OCI-LY3 (cell line): ENCODE data around the gene RHOF.
"Not testable (repeated sequence)": the region's sequence is repeated elsewhere in the genome, so short reads cannot be mapped to it uniquely, and the experiment has no call there.

Experiments
- H2AFZ ChIP-seq: fragments of 200-600, 300-600 bp; shearing (Covaris generic); 2 replicates; pipeline ENCODE4 v1.6.0; 2014; ENCODE audit warnings: antibody characterized with exemption, low read depth, low read length
- H3K27ac ChIP-seq: fragments of 200-600, 300-600 bp; sonication (generic); 2 replicates; pipeline ENCODE4 v1.5.1; 2014; ENCODE audit warnings: mild to moderate bottlenecking, low read length, moderate library complexity, mixed read lengths
- H3K27me3 ChIP-seq: fragments of 200-600, 300-600 bp; sonication (generic); 2 replicates; pipeline ENCODE4 v1.6.1; 2014; ENCODE audit warnings: low read depth, low read length, mixed read lengths
- H3K36me3 ChIP-seq: fragments of 200-600, 300-600 bp; sonication (generic); replicated peaks from 2 replicates; pipeline ENCODE3; 2014; ENCODE audit warnings: low read depth, low read length, mixed read lengths
- H3K4me1 ChIP-seq: fragments of 300-600, 200-600 bp; sonication (generic); 2 replicates; pipeline ENCODE4 v1.6.1; 2014; ENCODE audit warnings: low read length, mixed read lengths
- H3K4me2 ChIP-seq: fragments of 200-600, 300-600 bp; sonication (generic); 2 replicates; pipeline ENCODE4 v1.6.1; 2014; ENCODE audit warnings: low read length, mixed read lengths
- H3K4me3 ChIP-seq: fragments of 300-600, 200-600 bp; sonication (generic); 2 replicates; pipeline ENCODE4 v1.5.1; 2014; ENCODE audit warnings: antibody characterized with exemption, mild to moderate bottlenecking, low read length, moderate library complexity
- H3K79me2 ChIP-seq: fragments of 300-600, 200-600 bp; shearing (Covaris generic); 2 replicates; pipeline ENCODE4 v1.6.1; 2014; ENCODE audit warnings: mild to moderate bottlenecking, low read length, mixed read lengths
- H3K9ac ChIP-seq: fragments of 300-600, 200-600 bp; shearing (Covaris generic); 2 replicates; pipeline ENCODE4 v1.6.0; 2014; ENCODE audit warnings: mild to moderate bottlenecking, low read length, moderate library complexity
- H3K9me3 ChIP-seq: fragments of 200-600, 300-600 bp; shearing (Covaris generic); 2 replicates; pipeline ENCODE4 v1.6.1; 2014; ENCODE audit warnings: low read length, mixed read lengths; ENCODE audit not compliant: insufficient read depth
- H4K20me1 ChIP-seq: fragments of 200-600, 300-600 bp; sonication (generic); 2 replicates; pipeline ENCODE4 v1.6.1; 2016; ENCODE audit warnings: low read length, mixed read lengths; ENCODE audit not compliant: insufficient read depth
- EZH2phosphoT487 ChIP-seq: fragments of 200-600 bp; shearing (Covaris generic); IDR thresholded peaks from 2 replicates; pipeline ENCODE4 v1.6.1; 2018; ENCODE audit warnings: antibody characterized with exemption, mixed run types, low read depth
- TF ChIP-seq, protein P1 (sequence below): fragments of 200-600, 300-600 bp; sonication (generic); IDR thresholded peaks from 2 replicates; pipeline ENCODE4 v1.5.1; 2014; ENCODE audit warnings: antibody characterized with exemption, low read length, low read depth

Gene RHOF

GRCh38 chr12:121750507-121750955 lies 43.0 kb downstream of the RHOF start:
- H3K27ac ChIP-seq, result no peak overlapping the region
- TF ChIP-seq, protein P1, sequence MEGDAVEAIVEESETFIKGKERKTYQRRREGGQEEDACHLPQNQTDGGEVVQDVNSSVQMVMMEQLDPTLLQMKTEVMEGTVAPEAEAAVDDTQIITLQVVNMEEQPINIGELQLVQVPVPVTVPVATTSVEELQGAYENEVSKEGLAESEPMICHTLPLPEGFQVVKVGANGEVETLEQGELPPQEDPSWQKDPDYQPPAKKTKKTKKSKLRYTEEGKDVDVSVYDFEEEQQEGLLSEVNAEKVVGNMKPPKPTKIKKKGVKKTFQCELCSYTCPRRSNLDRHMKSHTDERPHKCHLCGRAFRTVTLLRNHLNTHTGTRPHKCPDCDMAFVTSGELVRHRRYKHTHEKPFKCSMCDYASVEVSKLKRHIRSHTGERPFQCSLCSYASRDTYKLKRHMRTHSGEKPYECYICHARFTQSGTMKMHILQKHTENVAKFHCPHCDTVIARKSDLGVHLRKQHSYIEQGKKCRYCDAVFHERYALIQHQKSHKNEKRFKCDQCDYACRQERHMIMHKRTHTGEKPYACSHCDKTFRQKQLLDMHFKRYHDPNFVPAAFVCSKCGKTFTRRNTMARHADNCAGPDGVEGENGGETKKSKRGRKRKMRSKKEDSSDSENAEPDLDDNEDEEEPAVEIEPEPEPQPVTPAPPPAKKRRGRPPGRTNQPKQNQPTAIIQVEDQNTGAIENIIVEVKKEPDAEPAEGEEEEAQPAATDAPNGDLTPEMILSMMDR, result no peak
- no peak for TF ChIP-seq EZH2phosphoT487
- no peak overlapping the region for H2AFZ ChIP-seq
- H4K20me1 ChIP-seq, result no peaks in the 10 kb centered on the region
- H3K4me3 ChIP-seq, result no peak overlapping the region
- H3K9me3 ChIP-seq, result no peaks in the 10 kb centered on the region
- no peaks in the 10 kb centered on the region for H3K27me3 ChIP-seq
- H3K4me1 ChIP-seq, result peaks cover 15% of the 10 kb centered on the region
- H3K36me3 ChIP-seq, result peaks cover 14% of the 10 kb centered on the region
- H3K9ac ChIP-seq, result no peak overlapping the region
- H3K4me2 ChIP-seq, result no peak overlapping the region
- H3K79me2 ChIP-seq, result no peaks in the 10 kb centered on the region

DNA sequence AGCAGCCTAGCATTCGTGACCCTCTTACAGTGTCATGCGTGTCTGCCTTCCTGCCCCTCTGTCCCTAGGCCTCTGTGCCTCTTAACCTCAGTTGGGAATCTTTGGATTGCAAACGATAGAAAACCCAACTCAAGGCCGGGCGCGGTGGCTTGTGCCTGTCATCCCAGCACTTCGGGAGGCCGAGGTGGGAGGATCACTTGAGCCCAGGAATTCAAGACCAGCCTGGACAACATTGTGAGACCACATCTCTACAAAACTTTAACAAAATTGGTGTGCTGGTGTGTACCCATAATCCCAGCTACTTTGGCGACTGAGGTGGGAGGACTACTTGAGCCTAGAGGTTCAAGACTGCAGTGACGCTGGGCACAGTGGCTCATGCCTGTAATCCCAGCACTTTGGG lies 44.2 kb downstream of the RHOF start:
- Histone ChIP-seq H3K27me3 (no peaks in the 10 kb centered on the region), H3K4me3 (0 out of 2 replicates have a peak overlapping the region, but pooled peaks have one; percentile 69), H3K4me1 (peaks cover 15% of the 10 kb centered on the region), H3K36me3 (peaks cover 16% of the 10 kb centered on the region), H3K9me3 (no peaks in the 10 kb centered on the region), H4K20me1 (no peaks in the 10 kb centered on the region), H3K27ac (peak overlapping the region; percentile 79), H3K4me2 (peak overlapping the region; percentile 82), H3K9ac (no peak overlapping the region), H3K79me2 (no peaks in the 10 kb centered on the region), H2AFZ (no peak overlapping the region)
- TF ChIP-seq EZH2phosphoT487, result no peak
- TF ChIP-seq, protein P1, result no peak

GRCh38 chr12:121748571-121749265 lies 44.8 kb downstream of the RHOF start:
- no peaks in the 10 kb centered on the region for H3K27me3 ChIP-seq
- peak overlapping the region; percentile 82 for H3K4me2 ChIP-seq
- peak overlapping the region; percentile 69 for H3K4me3 ChIP-seq
- TF ChIP-seq, protein P1, result no peak
- no peak for TF ChIP-seq EZH2phosphoT487
- peak overlapping the region; percentile 44; the same call in 1 of the 2 replicates for H3K9ac ChIP-seq
- H4K20me1 ChIP-seq, result no peaks in the 10 kb centered on the region
- peaks cover 15% of the 10 kb centered on the region for H3K4me1 ChIP-seq
- H3K27ac ChIP-seq, result peak overlapping the region; percentile 79
- no peaks in the 10 kb centered on the region for H3K9me3 ChIP-seq
- peak overlapping the region; percentile 94 for H2AFZ ChIP-seq
- no peaks in the 10 kb centered on the region for H3K79me2 ChIP-seq
- peaks cover 18% of the 10 kb centered on the region for H3K36me3 ChIP-seq

DNA sequence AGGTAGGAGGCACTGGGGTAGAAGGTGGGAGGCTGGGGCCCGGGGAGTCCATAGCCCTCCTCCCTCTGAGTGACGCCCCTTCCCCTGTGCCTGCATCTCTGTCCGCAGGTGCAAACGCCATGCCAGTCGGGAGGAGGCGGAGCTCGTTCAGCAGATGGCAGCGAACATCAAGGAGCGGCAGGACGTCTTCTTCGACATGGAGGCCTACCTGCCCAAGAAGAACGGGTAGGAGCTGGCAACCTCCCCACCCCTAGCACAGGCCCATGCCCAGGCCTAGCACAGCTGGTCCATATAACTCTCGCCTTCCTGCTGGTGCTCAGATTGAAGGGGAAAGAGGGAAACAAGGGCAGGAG lies 45.3 kb downstream of the RHOF start:
- H4K20me1 ChIP-seq, result no peaks in the 10 kb centered on the region
- no peaks in the 10 kb centered on the region for H3K79me2 ChIP-seq
- H3K27me3 ChIP-seq, result no peaks in the 10 kb centered on the region
- H3K4me2 ChIP-seq, result peak overlapping the region; percentile 82
- H2AFZ ChIP-seq, result peak overlapping the region; percentile 94
- TF ChIP-seq, protein P1, result no peak
- no peak for TF ChIP-seq EZH2phosphoT487
- peak overlapping the region; percentile 79 for H3K27ac ChIP-seq
- peaks cover 18% of the 10 kb centered on the region for H3K36me3 ChIP-seq
- peaks cover 15% of the 10 kb centered on the region for H3K4me1 ChIP-seq
- H3K9ac ChIP-seq, result peak overlapping the region; percentile 44; the same call in 1 of the 2 replicates
- H3K9me3 ChIP-seq, result no peaks in the 10 kb centered on the region
- H3K4me3 ChIP-seq, result peak overlapping the region; percentile 69

DNA sequence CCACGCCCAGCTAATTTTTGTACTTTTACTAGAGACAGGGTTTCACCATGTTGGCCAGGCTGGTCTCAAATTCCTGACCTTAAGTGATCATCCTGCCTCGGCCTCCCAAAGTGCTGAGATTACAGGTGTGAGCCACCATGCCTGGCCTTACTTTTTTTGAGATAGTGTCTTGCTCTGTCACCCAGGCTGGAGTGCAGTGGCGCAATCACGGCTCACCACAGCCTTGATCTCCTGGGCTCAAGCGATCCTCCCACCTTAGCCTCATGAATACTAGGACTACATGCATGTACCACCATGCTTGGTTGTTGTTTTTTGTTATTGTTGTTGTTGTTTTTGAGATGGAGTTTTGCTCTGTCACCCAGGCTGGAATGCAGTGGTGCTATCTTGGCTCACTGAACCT lies 47.9 kb downstream of the RHOF start:
- not testable (repeated sequence) for H3K27me3 ChIP-seq, H3K4me3 ChIP-seq, H4K20me1 ChIP-seq, H2AFZ ChIP-seq, H3K4me2 ChIP-seq, H3K9me3 ChIP-seq, H3K9ac ChIP-seq, H3K27ac ChIP-seq, H3K79me2 ChIP-seq
- Histone ChIP-seq H3K4me1 (peaks cover 15% of the 10 kb centered on the region), H3K36me3 (peaks cover 11% of the 10 kb centered on the region)
